GM19238 (cell line): ENCODE results near the gene KRTAP10-2.
"Not testable (repeated sequence)": the region's sequence is repeated elsewhere in the genome, so short reads cannot be mapped to it uniquely, and the experiment has no call there.

Experiments
- DNase-seq: peaks from one replicate; pipeline ENCODE4 v3.0.0; 2011; ENCODE audit warnings: low spot score; ENCODE audit not compliant: insufficient read length

Gene KRTAP10-2

DNA sequence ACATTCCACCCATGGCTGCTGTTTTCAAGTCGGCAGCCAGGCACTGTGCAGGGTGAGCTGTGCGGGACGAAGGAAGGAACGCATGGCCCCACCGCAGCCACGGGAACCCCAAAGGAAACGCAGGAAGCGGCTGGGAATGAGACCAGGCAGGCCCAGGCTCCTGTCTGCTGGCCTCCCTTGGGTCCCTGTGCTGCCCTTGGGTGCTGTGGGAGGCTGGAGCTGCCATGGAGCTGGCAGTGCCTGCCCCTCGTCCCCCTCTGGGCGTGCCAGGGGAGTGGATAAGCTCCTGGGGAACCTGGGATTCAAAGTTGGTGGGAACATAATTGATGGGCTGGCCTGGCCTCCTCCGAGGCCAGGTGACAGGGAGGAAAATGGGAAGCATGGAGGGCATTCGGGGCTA is 17.0 kb upstream of the KRTAP10-2 start:
- no peak for DNase-seq

DNA sequence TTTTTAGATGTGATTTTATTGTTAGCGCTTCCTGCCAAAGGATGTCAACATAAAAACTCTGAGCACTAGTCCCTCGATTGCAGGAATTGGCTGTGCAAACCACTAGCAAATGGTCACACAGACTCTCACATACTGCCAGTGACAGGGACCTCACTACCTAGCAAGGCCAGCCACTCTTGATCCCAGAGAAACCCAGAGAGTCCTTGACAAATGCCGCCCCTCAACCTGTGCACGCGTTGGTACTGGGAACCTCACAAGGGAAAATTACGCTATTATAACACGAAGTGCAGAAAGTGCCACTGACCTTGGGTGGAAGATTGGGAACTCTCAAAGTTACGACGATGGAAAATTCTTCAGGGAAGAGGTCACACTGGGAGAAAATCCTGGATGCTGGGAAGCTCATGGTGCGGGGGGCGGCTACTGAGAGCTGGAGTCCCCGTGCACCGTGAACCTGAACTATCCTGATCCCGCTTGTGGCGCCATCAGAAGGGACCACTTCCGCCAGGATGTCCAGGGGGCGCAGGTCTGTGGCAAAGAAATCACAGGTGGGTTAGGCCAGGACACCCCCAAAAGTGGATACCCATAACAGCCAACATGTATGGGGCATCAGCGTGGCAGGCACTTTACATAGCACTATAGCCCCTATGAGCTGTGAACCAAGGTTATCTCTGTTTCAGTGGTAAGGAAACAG is 16.3 kb upstream of the KRTAP10-2 start:
- no peak for DNase-seq

DNA sequence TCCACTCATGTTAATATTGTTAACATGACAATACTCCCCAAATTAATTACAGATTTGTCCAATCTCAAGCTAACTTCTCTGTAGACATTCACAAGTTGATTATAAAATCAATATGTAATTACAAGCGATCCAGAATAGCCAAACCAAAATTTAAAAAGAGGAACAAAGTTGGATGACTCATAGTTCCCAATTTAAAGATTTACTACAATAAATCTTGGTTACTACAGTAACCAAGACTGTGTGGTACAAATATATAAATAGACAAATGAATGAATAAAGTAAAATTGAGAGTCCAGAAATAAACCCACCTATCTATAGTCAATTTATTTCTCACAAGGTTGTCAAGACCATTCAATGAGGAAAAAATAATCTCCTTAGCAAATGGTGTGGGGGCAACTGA is 15.1 kb upstream of the KRTAP10-2 start:
- DNase-seq: no peak

DNA sequence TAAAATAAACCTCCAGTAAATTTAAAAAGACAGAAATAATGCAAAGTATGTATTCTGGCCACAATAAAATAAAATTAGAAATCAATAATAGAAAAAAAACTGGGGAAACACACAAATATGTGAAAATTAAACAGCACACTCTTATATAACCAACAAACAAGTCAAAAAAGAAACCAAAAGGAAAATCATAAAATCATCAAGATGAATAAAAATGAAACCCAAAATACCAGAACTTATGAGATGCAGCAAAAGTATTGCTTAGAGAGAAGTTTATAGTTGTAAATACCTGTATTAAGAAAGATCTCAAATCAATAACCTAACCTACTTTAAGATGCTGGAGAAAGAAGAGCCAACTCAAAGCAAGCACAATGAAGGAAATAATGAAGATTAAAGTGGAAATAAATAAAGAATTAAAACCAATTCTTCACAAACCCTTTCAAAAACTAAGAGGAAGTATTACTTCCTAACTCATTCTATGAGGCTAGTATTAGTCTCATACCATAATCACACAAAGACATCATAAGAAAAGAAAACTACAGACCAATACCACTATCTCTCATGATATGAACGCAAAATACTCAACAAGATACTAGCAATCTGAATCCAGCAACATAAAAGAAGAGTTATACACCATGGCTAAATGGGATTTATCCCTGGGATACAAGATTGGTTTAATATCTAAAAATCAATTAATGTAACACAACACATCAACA is 13.7 kb upstream of the KRTAP10-2 start:
- no peak for DNase-seq

DNA sequence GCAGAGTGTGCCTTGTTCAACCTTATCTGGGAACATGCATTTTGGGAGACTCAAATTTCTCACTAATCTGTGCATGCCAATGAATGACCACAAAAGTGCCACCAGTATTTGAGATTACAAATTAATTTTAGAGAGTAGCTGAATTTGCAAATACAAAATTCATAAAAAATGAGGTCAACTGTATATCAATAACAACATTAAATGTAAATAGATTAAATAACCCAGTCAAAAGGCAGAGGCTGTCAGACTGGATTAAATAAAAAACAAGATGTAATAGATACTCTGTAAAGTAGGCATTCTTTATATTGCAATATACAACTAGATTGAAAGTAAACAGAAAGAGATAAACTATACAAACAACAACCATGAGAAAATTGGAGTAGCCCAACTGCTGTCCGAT is 12.8 kb upstream of the KRTAP10-2 start:
- DNase-seq: no peak

DNA sequence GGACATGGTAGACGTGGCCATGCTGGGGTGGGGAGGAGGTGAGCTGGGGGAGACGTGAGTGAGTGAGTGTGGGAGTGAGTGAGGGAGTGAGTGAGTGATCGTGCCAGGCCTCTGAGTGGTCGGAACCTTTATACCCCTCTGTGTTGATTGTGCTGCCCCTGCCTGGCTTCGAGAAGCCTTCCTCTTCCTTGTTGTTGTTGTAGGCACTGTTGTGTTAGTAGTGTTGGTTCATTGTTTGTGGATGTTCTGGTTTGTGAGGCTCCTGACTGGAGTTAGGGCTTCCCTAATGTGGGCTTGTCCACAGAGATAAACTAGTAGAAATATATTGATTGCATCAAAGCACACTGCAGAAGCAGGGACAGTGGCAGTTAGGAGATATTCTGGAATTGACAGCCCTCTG is 7.4 kb upstream of the KRTAP10-2 start, which contains the start of gene KRTAP10-3:
TSS of gene KRTAP10-3 (minus strand) at position 101 of the 400 bp plus-strand sequence. CDS start at position 21, 80 bp downstream.
- no peak for DNase-seq

DNA sequence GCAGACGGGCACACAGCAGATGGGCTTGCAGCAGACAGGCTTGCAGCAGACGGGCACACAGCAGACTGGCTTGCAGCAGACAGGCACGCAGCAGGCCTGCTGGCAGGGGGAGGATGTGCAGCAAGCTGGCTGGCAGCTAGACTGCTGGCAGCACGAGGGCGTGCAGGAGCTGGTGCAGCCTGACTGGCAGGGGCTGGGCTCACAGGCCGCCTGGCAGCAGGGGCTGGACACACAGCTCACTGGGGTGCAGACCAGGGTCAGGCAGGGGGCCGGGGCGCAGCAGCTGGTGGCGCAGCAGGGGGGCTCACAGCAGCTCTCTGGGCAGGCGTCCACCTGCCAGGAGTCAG is 7.0 kb upstream of the KRTAP10-2 start:
- DNase-seq: not testable (repeated sequence)

DNA sequence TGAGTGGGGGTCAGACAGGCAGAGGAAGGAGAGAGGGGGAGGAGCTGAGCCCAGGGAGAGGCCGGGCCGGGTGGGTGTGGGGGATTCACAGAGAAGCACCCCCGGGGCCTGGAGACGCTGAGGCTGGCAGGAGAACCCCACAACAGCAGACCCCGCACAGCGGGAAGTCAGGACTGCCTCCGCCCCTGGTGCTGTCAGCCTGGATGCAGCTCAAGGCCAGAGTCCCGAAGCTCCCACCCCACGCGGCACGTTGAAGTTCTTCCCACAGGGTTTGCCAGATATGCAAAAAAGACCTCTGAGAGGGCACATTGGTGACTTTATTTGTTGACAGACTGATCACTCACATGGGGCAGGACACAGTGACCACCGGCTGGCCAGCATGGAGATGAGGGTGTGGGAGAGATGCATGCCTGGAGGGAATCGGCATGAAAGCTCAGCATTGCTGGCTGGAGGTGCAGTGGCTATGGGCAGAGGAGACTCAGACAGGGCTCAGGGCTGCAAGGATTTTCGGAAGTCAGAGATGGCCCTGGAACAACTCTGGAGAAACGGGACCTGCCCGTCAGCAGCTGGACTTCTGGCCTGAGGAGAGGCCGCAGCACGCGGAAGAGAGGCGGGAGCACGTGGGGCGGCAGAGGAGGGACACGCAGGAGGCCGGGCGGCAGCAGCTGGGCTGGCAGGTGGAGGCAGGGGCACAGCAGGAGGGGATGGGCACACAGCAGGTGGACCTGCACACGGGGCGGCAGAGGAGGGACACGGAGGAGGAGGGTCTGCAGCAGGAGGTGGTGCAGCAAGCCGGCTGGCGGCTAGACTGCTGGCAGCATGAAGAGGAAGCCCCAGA is 6.4 kb upstream of the KRTAP10-2 start:
- DNase-seq: no peak

DNA sequence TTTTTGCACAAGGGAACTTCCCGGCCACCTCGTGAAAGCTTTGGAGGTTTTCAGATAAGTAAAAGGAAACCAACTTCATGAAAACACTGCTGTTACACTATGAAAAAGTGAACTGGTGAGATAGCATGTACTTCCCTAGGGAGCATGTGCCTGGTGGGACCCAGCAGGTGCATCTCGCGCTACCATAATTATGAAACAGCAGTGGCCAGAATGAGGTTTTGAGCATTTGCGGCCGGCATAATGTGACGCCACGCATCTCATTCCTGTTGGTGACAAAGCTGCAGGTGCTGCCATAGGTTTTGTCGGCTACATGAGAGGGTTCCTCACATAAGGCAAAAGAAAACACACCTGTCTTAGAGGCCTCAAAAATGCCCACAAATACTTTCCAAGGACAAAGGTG is 5.6 kb upstream of the KRTAP10-2 start:
- DNase-seq: no peak

DNA sequence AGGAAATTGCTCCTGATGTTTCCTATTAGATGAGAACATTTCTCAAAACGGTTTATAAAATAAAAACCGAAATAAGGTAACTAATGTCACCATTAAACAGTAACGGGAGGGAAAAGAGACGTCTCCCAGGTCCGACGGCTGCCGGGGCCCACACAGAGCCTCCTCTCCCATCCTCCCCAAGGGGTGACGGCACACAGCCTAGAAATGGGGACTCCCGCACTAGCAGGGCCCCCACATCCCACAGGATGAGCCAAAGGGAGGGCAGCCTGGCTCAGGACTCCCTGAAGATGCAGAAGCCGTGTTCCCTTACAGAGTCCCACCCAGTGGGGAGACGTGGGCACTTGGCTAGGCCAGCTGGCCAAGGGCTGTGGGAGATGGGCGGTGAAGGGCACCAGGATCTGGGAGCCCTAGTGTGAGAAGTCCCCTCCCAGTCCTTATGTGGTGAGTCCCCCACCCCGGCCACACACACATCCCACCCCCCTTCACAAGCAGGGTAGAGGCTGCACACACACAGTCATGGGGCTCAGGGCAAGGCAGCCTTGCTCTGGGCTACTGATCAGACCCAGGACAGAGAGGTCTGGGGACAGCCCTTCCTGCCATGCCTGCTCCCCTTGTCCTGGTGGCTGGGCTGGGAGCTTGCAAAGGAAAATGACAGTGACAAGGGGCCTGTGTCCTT is 4.0 kb upstream of the KRTAP10-2 start:
- DNase-seq: no peak

DNA sequence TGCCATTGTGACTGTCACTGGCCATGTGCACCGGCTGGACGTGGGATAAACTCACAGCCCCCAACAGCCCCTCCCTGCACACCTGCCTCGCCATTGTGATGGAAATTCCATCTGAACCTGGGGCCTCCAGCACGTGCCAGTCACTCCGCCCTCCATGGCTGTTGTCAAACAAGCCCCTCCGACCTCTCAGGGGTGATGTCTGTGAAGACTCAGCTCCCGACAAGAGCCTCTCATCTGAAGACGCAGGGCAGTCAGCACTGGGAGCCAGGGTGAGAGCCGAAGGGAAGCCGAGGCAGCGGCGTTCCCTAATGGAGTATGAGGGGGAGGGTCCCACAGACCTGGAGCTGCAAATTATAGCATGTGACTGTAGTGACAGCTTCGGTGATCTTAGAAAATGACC is 1.4 kb upstream of the KRTAP10-2 start:
- DNase-seq: no peak

DNA sequence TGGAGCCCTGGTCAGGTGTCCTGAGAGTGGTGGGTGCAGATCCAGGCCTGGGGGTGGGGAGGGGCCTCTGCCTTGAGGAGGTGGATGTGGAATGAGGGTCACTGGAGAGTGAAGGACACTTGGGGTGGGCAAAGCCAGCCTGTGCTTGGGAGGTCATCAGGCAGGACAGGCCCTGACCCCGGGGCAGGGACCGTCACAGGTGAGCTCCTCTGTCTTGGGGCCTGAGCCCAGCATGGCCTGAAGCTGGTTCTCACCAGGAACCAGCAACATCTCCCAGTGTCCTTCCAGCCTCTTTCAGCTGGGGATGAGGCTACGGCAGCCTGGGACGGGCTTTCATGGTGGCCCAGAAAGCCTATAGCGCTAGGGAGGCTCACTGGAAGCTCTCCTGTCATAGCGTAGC is 831 bp upstream of the KRTAP10-2 start:
- DNase-seq: no peak

DNA sequence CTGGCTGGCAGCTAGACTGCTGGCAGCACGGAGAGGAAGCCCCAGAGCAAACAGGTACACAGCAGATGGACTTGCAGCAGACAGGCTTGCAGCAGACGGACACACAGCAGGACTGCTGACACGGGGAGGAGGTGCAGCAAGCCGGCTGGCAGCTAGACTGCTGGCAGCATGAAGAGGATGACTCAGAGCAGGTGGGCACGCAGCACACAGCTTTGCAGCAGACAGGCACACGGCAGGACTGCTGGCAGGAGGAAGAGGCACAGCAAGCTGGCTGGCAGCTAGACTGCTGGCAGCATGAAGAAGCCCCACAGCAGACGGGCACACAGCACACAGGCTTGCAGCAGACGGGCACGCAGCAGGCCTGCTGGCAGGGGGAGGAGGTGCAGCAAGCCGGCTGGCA is 498 bp downstream of the KRTAP10-2 start:
- DNase-seq: no peak

DNA sequence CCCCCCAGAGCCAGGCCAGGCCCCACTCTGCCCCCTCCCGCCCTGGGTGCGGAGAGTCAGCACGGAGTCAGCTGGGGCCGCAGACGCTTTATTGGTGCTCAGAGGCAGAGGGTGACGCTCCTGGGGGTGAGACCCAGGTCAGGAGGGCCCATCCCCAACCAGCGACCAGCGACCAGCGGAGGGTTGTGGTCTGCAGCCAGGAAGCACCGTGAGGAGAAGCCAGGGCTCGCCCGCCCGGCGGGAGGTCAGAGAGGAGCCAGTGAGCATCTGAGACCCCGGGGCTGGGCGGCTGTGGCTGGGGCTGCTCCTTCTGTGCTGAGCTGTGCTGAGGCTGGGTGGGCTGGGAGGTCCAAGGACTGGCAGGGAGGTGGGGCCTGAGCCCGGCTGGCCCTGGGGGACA is 1.0 kb downstream of the KRTAP10-2 start:
- DNase-seq: not testable (repeated sequence)

DNA sequence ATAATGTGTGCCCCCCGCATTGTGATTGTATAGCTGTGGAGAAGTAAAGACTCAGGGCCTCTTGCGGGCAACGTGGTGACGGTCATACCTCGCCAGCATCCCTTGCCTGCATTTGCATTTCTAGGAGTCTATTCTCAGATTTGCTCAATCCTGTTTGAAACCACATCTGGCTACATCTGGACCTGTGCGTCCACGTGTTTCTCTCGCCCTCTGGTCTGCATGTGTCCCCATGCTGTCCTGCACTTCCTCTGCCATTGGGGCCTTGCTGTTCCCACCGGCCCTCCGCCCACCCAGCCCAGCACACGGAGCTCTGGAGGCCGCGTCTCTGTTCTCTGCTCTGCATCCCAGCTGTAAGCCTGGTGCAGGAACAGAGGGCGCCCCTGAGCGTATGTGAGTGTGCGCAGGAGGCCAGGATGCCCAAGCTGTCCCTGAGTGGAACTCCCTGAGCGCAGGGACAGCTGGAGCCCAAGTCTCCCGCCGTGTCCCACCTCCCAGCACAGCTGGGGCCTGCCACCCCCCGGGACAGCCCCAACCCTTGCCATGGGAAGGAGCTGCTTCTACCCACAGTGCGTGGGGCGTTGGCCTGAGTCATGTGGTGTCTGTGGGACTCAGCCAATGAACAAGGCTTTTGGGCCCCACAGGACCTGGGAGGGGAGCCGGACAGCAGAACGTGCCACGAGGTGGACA is 1.6 kb downstream of the KRTAP10-2 start:
- no peak for DNase-seq

DNA sequence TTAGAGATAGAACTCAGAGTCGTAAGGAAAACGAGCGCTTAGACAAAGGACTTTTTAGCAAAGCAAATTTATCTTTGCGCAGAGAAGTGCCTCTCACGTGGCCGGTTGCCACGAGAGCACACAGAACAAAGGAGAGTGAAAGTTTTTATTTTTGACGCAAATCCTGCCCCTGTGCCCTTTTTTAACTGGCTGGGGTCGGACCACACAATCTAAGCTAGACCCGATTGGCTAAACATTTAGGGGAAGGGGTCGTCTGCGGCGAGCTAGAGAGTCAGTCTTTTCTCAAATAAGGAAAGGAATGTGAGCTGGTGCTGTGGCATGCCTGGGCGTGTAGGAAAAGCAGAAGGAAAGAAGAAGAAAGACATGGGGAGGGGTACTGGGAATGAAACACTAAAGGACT is 2.4 kb downstream of the KRTAP10-2 start:
- DNase-seq: no peak

DNA sequence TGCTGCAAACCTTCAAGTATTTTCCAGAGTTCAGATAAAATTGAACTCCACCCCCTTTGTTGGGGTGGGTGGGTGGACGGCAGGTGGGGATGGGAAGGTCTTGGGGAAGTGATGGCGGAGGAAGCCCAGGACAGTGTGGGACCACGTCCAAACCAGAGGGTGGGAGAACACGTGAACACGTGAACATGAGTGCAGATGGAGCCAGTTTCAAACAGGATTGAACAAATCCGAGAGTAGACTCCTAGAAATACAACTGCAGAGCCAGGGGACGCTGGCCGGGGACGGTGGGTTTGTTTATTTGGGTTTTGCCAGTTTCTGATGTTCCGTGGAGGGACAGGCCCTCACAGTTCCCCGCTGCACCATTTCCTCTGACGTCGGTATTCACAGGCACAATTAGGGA is 2.9 kb downstream of the KRTAP10-2 start:
- DNase-seq: no peak

DNA sequence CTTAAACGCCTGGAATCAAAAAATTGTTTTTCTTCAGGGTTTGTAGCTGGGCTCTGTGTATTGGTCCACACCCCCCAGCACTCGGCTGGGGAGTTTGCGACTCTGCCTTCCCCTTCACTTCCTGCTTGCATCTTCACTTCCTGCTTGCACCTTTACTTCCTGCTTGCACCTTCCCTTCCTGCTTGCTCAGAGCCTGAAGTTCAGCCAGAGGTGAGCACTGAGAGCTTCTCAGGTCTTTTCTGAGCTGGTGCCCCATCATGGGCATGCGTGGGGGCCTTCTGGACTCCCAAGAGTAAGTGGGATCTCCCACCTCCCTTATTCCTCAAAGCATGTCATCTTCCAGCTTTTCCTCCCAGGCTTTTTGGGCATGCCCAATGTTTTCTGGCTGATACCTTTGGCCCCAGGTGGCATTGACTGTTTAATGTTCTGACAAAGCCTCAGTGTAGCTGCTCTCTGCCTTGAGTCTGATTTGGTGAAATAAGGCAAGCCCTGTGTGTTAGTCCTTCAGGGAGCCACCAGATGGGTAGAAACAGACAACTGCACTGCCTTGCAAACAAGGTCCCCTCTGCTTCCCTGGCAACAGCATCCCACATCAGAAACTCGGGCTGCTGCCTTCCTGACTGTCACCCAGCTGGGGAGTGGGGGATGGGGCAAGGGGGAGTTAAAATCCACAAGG is 3.5 kb downstream of the KRTAP10-2 start:
- DNase-seq: no peak

DNA sequence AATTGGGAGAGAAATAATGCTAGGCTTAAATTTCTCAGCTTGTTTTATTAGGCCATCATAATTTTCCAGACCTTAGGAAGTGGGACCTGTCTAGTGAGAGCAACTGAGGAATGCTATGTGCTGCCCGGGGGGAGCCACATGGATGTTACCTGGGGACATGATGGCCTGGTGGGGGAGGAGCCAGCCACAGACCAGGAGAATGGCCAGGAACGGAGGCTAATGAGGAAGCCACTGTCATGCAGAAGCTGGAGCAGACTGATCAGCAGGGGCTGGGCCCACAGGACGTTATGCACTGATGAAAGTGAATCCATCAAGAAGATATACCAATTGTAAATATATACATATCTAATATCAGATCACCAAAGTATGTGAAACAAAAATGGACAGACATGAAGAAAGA is 6.7 kb downstream of the KRTAP10-2 start:
- no peak for DNase-seq

DNA sequence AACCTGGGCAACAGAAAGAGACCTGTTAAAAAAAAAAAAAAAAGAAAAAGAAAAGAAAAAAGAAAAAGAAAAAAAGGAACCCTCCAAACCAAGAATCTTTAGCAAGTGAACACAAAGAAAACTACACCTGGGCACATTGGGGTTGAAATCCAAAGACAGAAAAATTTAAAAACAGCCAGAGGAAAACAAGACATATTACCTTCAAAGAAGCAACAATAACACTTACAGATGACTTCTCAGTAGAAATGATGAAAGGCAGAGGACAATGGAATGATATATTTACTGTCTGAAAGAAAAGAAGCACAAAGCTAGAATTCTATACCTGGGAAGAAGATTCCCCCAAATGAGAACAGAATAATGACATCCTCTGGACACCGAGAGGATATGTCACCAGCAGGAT is 8.6 kb downstream of the KRTAP10-2 start:
- no peak for DNase-seq
